SJSA1 (cell line): Measurements from ENCODE around the gene MCM9. TPM values are rescaled to one million over a fixed set of nuclear protein-coding genes. Genes with fewer than 3 reads are reported as not detected.
"Not testable (repeated sequence)": the region's sequence is repeated elsewhere in the genome, so short reads cannot be mapped to it uniquely, and the experiment has no call there.

Experiments
- DNase-seq, 2 experiments: peaks; one replicate each; pipeline ENCODE4 v3.0.0-alpha.2; 2015 to 2020; ENCODE audit warnings: low spot score in 2 of 2, low read depth in 1 of 2
- H3K27ac ChIP-seq: fragments of 250-450 bp; sonication (Bioruptor Pico); 2 replicates; pipeline ENCODE4 v1.5.1; 2020; ENCODE audit warnings: mild to moderate bottlenecking, moderate library complexity
- H3K27me3 ChIP-seq: fragments of 250-450 bp; sonication (Bioruptor Pico); replicated peaks from 2 replicates; pipeline ENCODE4 v1.5.1; 2020; ENCODE audit warnings: mild to moderate bottlenecking, moderate library complexity
- H3K36me3 ChIP-seq: fragments of 250-450 bp; sonication (Bioruptor Pico); 2 replicates; pipeline ENCODE4 v1.5.1; 2020; ENCODE audit warnings: mild to moderate bottlenecking
- H3K4me1 ChIP-seq: fragments of 250-450 bp; sonication (Bioruptor Pico); replicated peaks from 2 replicates; pipeline ENCODE4 v1.6.1; 2021; ENCODE audit warnings: mild to moderate bottlenecking
- H3K4me3 ChIP-seq: fragments of 250-450 bp; sonication (Bioruptor Pico); 2 replicates; pipeline ENCODE4 v1.5.1; 2020; ENCODE audit warnings: mild to moderate bottlenecking
- H3K9me3 ChIP-seq: fragments of 250-450 bp; sonication (Bioruptor Pico); replicated peaks from 2 replicates; pipeline ENCODE4 v1.5.1; 2020; ENCODE audit warnings: mild to moderate bottlenecking
- total RNA-seq: library from RNA; depleted of rRNA; stranded (reverse); fragments of >200 nt; shearing (Covaris generic); gene quantifications from 2 replicates; pipeline ENCODE4 v1.2.3, GENCODE V29; 2014

The MCM9 gene
- total RNA-seq, 1 experiment from 2014 or later: 8.0 TPM

- H3K27me3 ChIP-seq: no peaks in the 10 kb centered on the region
- no peaks in the 10 kb centered on the region for H3K9me3 ChIP-seq
- no peaks in the 10 kb centered on the region for H3K36me3 ChIP-seq
- peaks cover 20% of the 10 kb centered on the region for H3K4me1 ChIP-seq
- DNase-seq: peak in 1 of 2 experiments; percentile 44
- peak overlapping the region; percentile 11; the same call in 1 of the 2 replicates for H3K27ac ChIP-seq
- no peak overlapping the region for H3K4me3 ChIP-seq
Observed at GRCh38 chr6:118876814-118877213, 58.1 kb downstream of the MCM9 start.

DNA sequence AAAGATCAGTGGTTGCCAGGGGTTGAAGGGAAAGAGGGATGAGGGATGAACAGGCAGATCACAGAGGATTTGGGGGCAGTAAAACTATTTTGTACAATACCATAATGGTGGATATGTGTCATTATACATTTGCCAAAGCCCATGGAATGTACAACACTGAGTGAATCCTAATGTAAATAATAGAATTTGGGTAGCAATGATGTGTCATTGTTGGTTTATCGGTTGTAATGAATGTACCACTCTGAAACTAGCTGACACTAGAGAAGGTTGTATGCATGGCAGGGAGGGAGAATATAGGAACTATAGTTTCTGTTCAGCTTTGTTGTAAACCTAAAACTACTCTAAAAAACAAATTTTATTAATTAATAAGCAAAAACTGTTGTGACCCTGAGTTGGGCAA is 58.8 kb downstream of the MCM9 start:
- Histone ChIP-seq H3K27ac (peak overlapping the region; percentile 11; the same call in 1 of the 2 replicates), H3K4me1 (peaks cover 23% of the 10 kb centered on the region), H3K4me3 (no peak overlapping the region), H3K9me3 (no peaks in the 10 kb centered on the region), H3K36me3 (no peaks in the 10 kb centered on the region), H3K27me3 (no peaks in the 10 kb centered on the region)
- DNase-seq: peak in 1 of 2 experiments; percentile 22

DNA sequence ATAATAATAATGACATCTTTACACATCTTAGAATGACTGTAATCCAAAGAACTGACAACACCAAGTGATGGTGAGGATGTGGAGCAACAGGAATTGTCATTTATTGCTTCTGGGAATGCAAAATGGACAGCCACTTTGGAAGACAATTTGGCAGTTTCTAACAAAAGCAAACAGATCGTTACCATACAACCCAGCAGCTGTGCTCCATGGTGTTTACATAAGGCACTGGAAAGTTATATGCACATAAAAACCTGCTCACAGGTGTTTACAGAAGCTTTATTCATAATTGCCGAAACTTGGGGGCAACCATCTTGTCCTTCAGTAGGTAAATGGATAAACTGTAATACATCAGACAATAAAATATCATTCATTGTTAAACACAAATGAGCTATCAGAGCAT is 59.3 kb downstream of the MCM9 start:
- Histone ChIP-seq H3K4me3 (no peak overlapping the region), H3K4me1 (peaks cover 23% of the 10 kb centered on the region), H3K9me3 (no peaks in the 10 kb centered on the region), H3K27ac (no peak overlapping the region), H3K27me3 (no peaks in the 10 kb centered on the region), H3K36me3 (no peaks in the 10 kb centered on the region)
- DNase-seq: no peak

GRCh38 chr6:118873239-118873638 is 61.7 kb downstream of the MCM9 start:
- Histone ChIP-seq H3K27ac (no peak overlapping the region), H3K36me3 (no peaks in the 10 kb centered on the region), H3K4me3 (no peak overlapping the region), H3K4me1 (peaks cover 33% of the 10 kb centered on the region), H3K27me3 (no peaks in the 10 kb centered on the region), H3K9me3 (no peaks in the 10 kb centered on the region)
- DNase-seq: no peak

GRCh38 chr6:118872726-118873125 is 62.2 kb downstream of the MCM9 start:
- H3K4me3 ChIP-seq: no peak overlapping the region
- H3K27me3 ChIP-seq: no peaks in the 10 kb centered on the region
- no peaks in the 10 kb centered on the region for H3K9me3 ChIP-seq
- DNase-seq: no peak
- H3K4me1 ChIP-seq: peaks cover 33% of the 10 kb centered on the region
- H3K27ac ChIP-seq: no peak overlapping the region
- no peaks in the 10 kb centered on the region for H3K36me3 ChIP-seq

GRCh38 chr6:118872318-118872717 is 62.6 kb downstream of the MCM9 start:
- DNase-seq: no peak
- H3K9me3 ChIP-seq: no peaks in the 10 kb centered on the region

GRCh38 chr6:118871331-118871730 is 63.6 kb downstream of the MCM9 start:
- Histone ChIP-seq H3K27ac (no peak overlapping the region), H3K27me3 (no peaks in the 10 kb centered on the region), H3K4me1 (peaks cover 27% of the 10 kb centered on the region), H3K9me3 (no peaks in the 10 kb centered on the region), H3K4me3 (no peak overlapping the region), H3K36me3 (no peaks in the 10 kb centered on the region)
- DNase-seq: no peak

More at GRCh38 chr6:118872318-118872717, 62.6 kb downstream of the MCM9 start:
- no peak overlapping the region for H3K27ac ChIP-seq
- H3K4me1 ChIP-seq: peaks cover 33% of the 10 kb centered on the region
- H3K36me3 ChIP-seq: no peaks in the 10 kb centered on the region
- no peaks in the 10 kb centered on the region for H3K27me3 ChIP-seq
- no peak overlapping the region for H3K4me3 ChIP-seq

GRCh38 chr6:118869894-118870589 is 64.9 kb downstream of the MCM9 start:
- Histone ChIP-seq H3K4me1 (peaks cover 20% of the 10 kb centered on the region), H3K9me3 (no peaks in the 10 kb centered on the region), H3K27me3 (no peaks in the 10 kb centered on the region), H3K36me3 (no peaks in the 10 kb centered on the region), H3K4me3 (no peak overlapping the region), H3K27ac (no peak overlapping the region)
- peak in 1 of 2 experiments; percentile 23 for DNase-seq

- H3K27me3 ChIP-seq: no peaks in the 10 kb centered on the region
- H3K4me3 ChIP-seq: no peak overlapping the region
- H3K27ac ChIP-seq: 0 out of 2 replicates have a peak overlapping the region, but pooled peaks have one; percentile 13
- H3K9me3 ChIP-seq: no peaks in the 10 kb centered on the region
- peaks cover 20% of the 10 kb centered on the region for H3K4me1 ChIP-seq
- H3K36me3 ChIP-seq: no peaks in the 10 kb centered on the region
- DNase-seq: peak in 1 of 2 experiments; percentile 65
Observed at GRCh38 chr6:118869350-118869749, 65.6 kb downstream of the MCM9 start.

- peaks cover 20% of the 10 kb centered on the region for H3K4me1 ChIP-seq
- H3K27me3 ChIP-seq: not testable (repeated sequence)
Observed at GRCh38 chr6:118868901-118869300, 66.1 kb downstream of the MCM9 start.

DNA sequence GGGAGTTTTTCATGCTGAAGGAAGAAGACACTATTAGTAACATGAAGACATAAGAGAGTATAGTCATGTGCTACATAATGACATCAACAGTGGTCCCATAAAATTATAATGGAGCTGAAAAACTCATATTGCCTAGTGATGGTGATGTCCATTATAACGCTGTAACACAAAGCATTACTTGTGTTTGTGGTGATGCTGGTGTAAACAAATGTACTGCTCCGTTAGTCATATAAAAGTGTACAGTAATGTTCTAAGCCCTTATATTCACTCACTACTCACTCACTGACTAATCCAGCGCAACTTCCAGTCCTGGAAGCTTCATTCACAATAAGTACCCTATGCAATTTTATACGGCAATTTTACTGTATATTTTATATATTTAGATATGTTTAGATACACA is 67.8 kb downstream of the MCM9 start:
- peak in 1 of 2 experiments; percentile 9 for DNase-seq
- no peaks in the 10 kb centered on the region for H3K36me3 ChIP-seq
- H3K4me3 ChIP-seq: no peak overlapping the region
- peak overlapping the region; percentile 32; the same call in 1 of the 2 replicates for H3K27ac ChIP-seq
- H3K27me3 ChIP-seq: no peaks in the 10 kb centered on the region
- peaks cover 20% of the 10 kb centered on the region for H3K4me1 ChIP-seq
- H3K9me3 ChIP-seq: no peaks in the 10 kb centered on the region

More at GRCh38 chr6:118868901-118869300, 66.1 kb downstream of the MCM9 start:
- H3K4me3 ChIP-seq, DNase-seq, H3K9me3 ChIP-seq, H3K36me3 ChIP-seq: not testable (repeated sequence)
- H3K27ac ChIP-seq: 0 out of 2 replicates have a peak overlapping the region, but pooled peaks have one; percentile 13

- Histone ChIP-seq H3K36me3 (no peaks in the 10 kb centered on the region), H3K27ac (no peak overlapping the region), H3K9me3 (no peaks in the 10 kb centered on the region), H3K4me1 (peaks cover 15% of the 10 kb centered on the region), H3K4me3 (no peak overlapping the region), H3K27me3 (no peaks in the 10 kb centered on the region)
- no peak for DNase-seq
Observed at GRCh38 chr6:118865100-118865391, 69.9 kb downstream of the MCM9 start.

- Histone ChIP-seq H3K27me3 (no peaks in the 10 kb centered on the region), H3K36me3 (no peaks in the 10 kb centered on the region), H3K4me1 (peaks cover 10% of the 10 kb centered on the region), H3K9me3 (no peaks in the 10 kb centered on the region), H3K27ac (no peak overlapping the region), H3K4me3 (no peak overlapping the region)
- DNase-seq: no peak
Observed at GRCh38 chr6:118864341-118865099, 70.4 kb downstream of the MCM9 start.

- no peak for DNase-seq
- H3K36me3 ChIP-seq: no peaks in the 10 kb centered on the region
- no peaks in the 10 kb centered on the region for H3K27me3 ChIP-seq
- H3K27ac ChIP-seq: no peak overlapping the region
- no peaks in the 10 kb centered on the region for H3K9me3 ChIP-seq
- H3K4me1 ChIP-seq: peaks cover 5% of the 10 kb centered on the region
- H3K4me3 ChIP-seq: no peak overlapping the region
Observed at GRCh38 chr6:118862443-118862842, 72.5 kb downstream of the MCM9 start.
